ENCODE results near the gene LUM.

DNA sequence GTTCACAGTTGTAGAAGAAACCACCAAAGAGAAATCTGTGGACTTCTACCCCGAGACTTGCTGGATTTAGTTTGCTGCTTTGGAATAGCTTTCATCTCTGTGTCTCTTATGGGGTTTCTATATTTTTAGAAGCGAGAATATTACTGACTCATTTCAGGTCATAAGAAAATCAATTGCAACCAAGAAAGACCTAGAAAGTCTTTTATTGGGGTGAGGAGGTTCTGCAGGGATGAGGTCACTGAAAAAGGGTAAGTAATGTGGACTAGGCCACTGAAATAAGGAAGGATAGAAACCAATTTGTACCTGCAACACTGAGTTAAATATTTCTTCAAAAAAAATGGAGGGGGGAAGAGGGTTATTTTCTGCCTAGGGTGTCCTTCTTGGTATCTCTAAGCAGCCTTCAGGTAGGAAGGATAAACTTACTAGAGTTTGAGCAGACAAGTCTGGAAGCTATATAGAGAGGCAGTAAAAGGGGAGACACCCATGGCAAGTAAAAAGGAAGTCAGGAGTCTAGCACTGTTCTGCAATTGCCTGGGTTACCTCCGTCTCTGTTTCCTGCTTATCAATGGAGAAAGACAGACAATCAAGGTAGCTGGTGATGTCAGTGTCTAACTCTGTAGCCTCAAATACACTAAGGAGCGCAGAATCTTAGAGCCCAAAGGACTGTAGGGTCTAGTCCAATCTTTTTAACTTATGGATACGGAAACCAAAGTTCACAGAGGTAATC lies 33.9 kb downstream of the LUM start:
- TF ChIP-seq CTCF (conservative IDR thresholded peaks at IDR 0.05 in 1 of 2, IDR thresholded peaks at IDR 0.05 in 1 of 2; ENCODE audit: extremely low read depth in 1 of 2, insufficient read depth in 1 of 2, low read depth in 1 of 2, low read length in 2 of 2) (no peak), EZH2 (IDR thresholded peaks at IDR 0.05; ENCODE audit: borderline replicate concordance, low read length) (no peak)
